H1 (cell line): Measurements from ENCODE around the gene RPS6KA4. TPM values are rescaled to one million over a fixed set of nuclear protein-coding genes. Genes with fewer than 3 reads are reported as not detected.

Experiments
- CTCF ChIA-PET: fragments of 300-600 bp; sonication (Branson Sonifier 250); formaldehyde crosslinking; loops from one replicate; lab custom pipeline; 2021; ENCODE audit not compliant: partially characterized antibody; lab: Charles Lee
- POLR2A ChIA-PET: fragments of 300-600 bp; sonication (Branson Sonifier 250); formaldehyde crosslinking; loops from one replicate; lab custom pipeline; 2021; ENCODE audit warnings: inconsistent platforms; ENCODE audit not compliant: partially characterized antibody; lab: Charles Lee
- DNase-seq, 2 experiments: peaks; one replicate each; pipeline versions ENCODE4 v3.0.0 to v3.0.0-alpha.2; 2010 to 2022; ENCODE audit warnings: low spot score in 2 of 2, low read depth in 1 of 2, mixed read lengths in 1 of 2
- FAIRE-seq: peaks from 2 replicates; lab custom pipeline; 2011; peaks lifted over from hg19 to GRCh38; lab: Jason Lieb, UNC
- H2AFZ ChIP-seq: 2 replicates; pipeline ENCODE4 v1.8.1; 2012; ENCODE audit warnings: low read length, inconsistent platforms
- H2AK5ac ChIP-seq: 2 replicates; pipeline ENCODE4 v1.6.1; 2013; ENCODE audit warnings: low read depth, low read length
- H2BK120ac ChIP-seq: replicated peaks from 2 replicates; pipeline ENCODE3; 2013; ENCODE audit warnings: low read depth, low read length, inconsistent platforms
- H2BK12ac ChIP-seq: 2 replicates; pipeline ENCODE4 v1.6.1; 2013; ENCODE audit warnings: low read depth, low read length
- H2BK15ac ChIP-seq: 2 replicates; pipeline ENCODE4 v1.6.1; 2013; ENCODE audit warnings: low read length
- H2BK20ac ChIP-seq: 2 replicates; pipeline ENCODE4 v1.6.1; 2013; ENCODE audit warnings: low read length
- H2BK5ac ChIP-seq: 2 replicates; pipeline ENCODE4 v1.6.1; 2013; ENCODE audit warnings: low read depth, low read length
- H3K14ac ChIP-seq: 2 replicates; pipeline ENCODE4 v1.6.1; 2013; ENCODE audit warnings: inconsistent platforms; ENCODE audit not compliant: insufficient read length
- H3K18ac ChIP-seq: 2 replicates; pipeline ENCODE4 v1.6.1; 2013; ENCODE audit warnings: low read length; ENCODE audit errors: extremely low read depth
- H3K23ac ChIP-seq: 2 replicates; pipeline ENCODE4 v1.6.1; 2013; ENCODE audit warnings: inconsistent platforms; ENCODE audit not compliant: insufficient read length
- H3K23me2 ChIP-seq: 2 replicates; pipeline ENCODE4 v1.6.1; 2013; ENCODE audit warnings: low read depth, low read length
- H3K27ac ChIP-seq: 2 replicates; pipeline ENCODE4 v1.6.1; 2011; ENCODE audit warnings: low read depth, low read length, inconsistent platforms
- H3K27me3 ChIP-seq, 4 experiments: replicated peaks in 1 of 4; 1 replicate in 1 of 4; 2 replicates in 3 of 4; pipeline versions ENCODE4 v1.6.1 to v1.8.1; 2011 to 2013; ENCODE audit warnings: low read length in 3 of 4, mild to moderate bottlenecking in 3 of 4, inconsistent platforms in 2 of 4, mixed read lengths in 2 of 4, moderate library complexity in 1 of 4; ENCODE audit not compliant: control insufficient read depth in 3 of 4, insufficient read depth in 3 of 4; ENCODE audit errors: extremely low read depth in 1 of 4
- H3K36me3 ChIP-seq, 4 experiments: 2 replicates each; pipeline versions ENCODE4 v1.6.1 to v1.8.1; 2011 to 2013; ENCODE audit warnings: mild to moderate bottlenecking in 4 of 4, low read length in 3 of 4, moderate library complexity in 2 of 4, control low read depth in 1 of 4, inconsistent platforms in 1 of 4; ENCODE audit not compliant: insufficient read depth in 4 of 4, control insufficient read depth in 2 of 4
- H3K4ac ChIP-seq: replicated peaks from 2 replicates; pipeline ENCODE3; 2013; ENCODE audit warnings: low read length, low read depth, mixed read lengths, inconsistent platforms; ENCODE audit not compliant: insufficient read length
- H3K4me1 ChIP-seq, 4 experiments: replicated peaks in 1 of 4; 1 replicate in 1 of 4; 2 replicates in 3 of 4; pipeline versions ENCODE4 v1.6.1 to v1.8.1; 2011 to 2013; ENCODE audit warnings: low read length in 3 of 4, inconsistent platforms in 2 of 4, mixed read lengths in 1 of 4; ENCODE audit not compliant: insufficient read depth in 4 of 4, control insufficient read depth in 3 of 4
- H3K4me2 ChIP-seq, 2 experiments: 2 replicates each; pipeline versions ENCODE4 v1.6.1 to v1.8.1; 2011 to 2013; ENCODE audit warnings: low read depth in 2 of 2, low read length in 2 of 2, control low read depth in 1 of 2, inconsistent platforms in 1 of 2, mild to moderate bottlenecking in 1 of 2; ENCODE audit not compliant: insufficient read depth in 1 of 2
- H3K4me3 ChIP-seq, 4 experiments: fragments of 200-600, 300-600 bp in 1 of 4; sonication (generic), shearing (Covaris generic), sonication (Bioruptor Twin) in 1 of 4; 2 replicates each; pipeline versions ENCODE4 v1.5.1 to v1.8.1; 2011 to 2016; ENCODE audit warnings: low read length in 4 of 4, low read depth in 3 of 4, control low read depth in 2 of 4, inconsistent platforms in 2 of 4, mild to moderate bottlenecking in 2 of 4, mixed read lengths in 1 of 4, moderate library complexity in 1 of 4; ENCODE audit not compliant: insufficient read depth in 2 of 4; ENCODE audit errors: extremely low read depth in 1 of 4
- H3K56ac ChIP-seq: replicated peaks from 2 replicates; pipeline ENCODE3; 2013; ENCODE audit warnings: low read depth, mild to moderate bottlenecking, mixed read lengths, low read length, inconsistent platforms; ENCODE audit not compliant: insufficient read length
- H3K79me1 ChIP-seq: 2 replicates; pipeline ENCODE4 v1.6.1; 2013; ENCODE audit warnings: low read depth, low read length, control low read depth
- H3K79me2 ChIP-seq, 2 experiments: 2 replicates each; pipeline versions ENCODE4 v1.6.1 to v1.8.1; 2012 to 2013; ENCODE audit warnings: low read length in 2 of 2, mild to moderate bottlenecking in 2 of 2, inconsistent platforms in 1 of 2; ENCODE audit not compliant: insufficient read depth in 2 of 2, control insufficient read depth in 1 of 2
- H3K9ac ChIP-seq, 4 experiments: replicated peaks in 1 of 4; 1 replicate in 1 of 4; 2 replicates in 3 of 4; pipeline versions ENCODE4 v1.6.1 to v1.8.1; 2011 to 2013; ENCODE audit warnings: low read depth in 3 of 4, low read length in 3 of 4, control low read depth in 2 of 4, mild to moderate bottlenecking in 2 of 4, moderate library complexity in 2 of 4, inconsistent platforms in 1 of 4; ENCODE audit errors: extremely low read depth in 1 of 4
- H3K9me3 ChIP-seq, 2 experiments: 2 replicates each; pipeline versions ENCODE4 v1.6.1 to v1.8.1; 2012 to 2013; ENCODE audit warnings: mild to moderate bottlenecking in 2 of 2, moderate library complexity in 2 of 2, control low read depth in 1 of 2, inconsistent platforms in 1 of 2, low read depth in 1 of 2, low read length in 1 of 2, mixed read lengths in 1 of 2; ENCODE audit not compliant: insufficient read depth in 2 of 2
- H4K20me1 ChIP-seq, 2 experiments: replicated peaks in 1 of 2; 2 replicates each; pipeline versions ENCODE3 to v1.8.1; 2011 to 2013; ENCODE audit warnings: inconsistent platforms in 2 of 2, low read length in 2 of 2, mild to moderate bottlenecking in 1 of 2; ENCODE audit not compliant: insufficient read depth in 2 of 2, control insufficient read depth in 1 of 2
- H4K5ac ChIP-seq: 2 replicates; pipeline ENCODE4 v1.6.1; 2013; ENCODE audit warnings: low read length, low read depth, mixed read lengths, inconsistent platforms; ENCODE audit not compliant: insufficient read length
- H4K8ac ChIP-seq: 2 replicates; pipeline ENCODE4 v1.8.0; 2013; ENCODE audit warnings: mild to moderate bottlenecking, moderate library complexity, low read length, inconsistent platforms; ENCODE audit not compliant: insufficient read depth; ENCODE audit errors: extremely low read depth
- H4K91ac ChIP-seq: replicated peaks from 2 replicates; pipeline ENCODE3; 2013; ENCODE audit warnings: low read length, mixed read lengths, inconsistent platforms; ENCODE audit not compliant: insufficient read length
- CHD2 ChIP-seq: IDR thresholded peaks from 2 replicates; pipeline ENCODE4 v1.6.1; 2012; ENCODE audit warnings: low read length, improper control_type of control experiment
- EGR1 ChIP-seq: IDR thresholded peaks from 2 replicates; pipeline ENCODE4 v1.6.1; 2011; ENCODE audit warnings: low read depth, low read length, borderline replicate concordance
- KDM4A ChIP-seq: IDR thresholded peaks from one replicate; pipeline ENCODE4 v1.7.1; 2012; ENCODE audit warnings: low read depth, mild to moderate bottlenecking, moderate library complexity, low read length, inconsistent platforms; ENCODE audit not compliant: severe bottlenecking
- NANOG ChIP-seq: IDR thresholded peaks from 2 replicates; pipeline ENCODE4 v1.6.1; 2011; ENCODE audit warnings: low read length, low read depth, mild to moderate bottlenecking, inconsistent platforms; ENCODE audit not compliant: insufficient read depth, poor library complexity, severe bottlenecking
- NRF1 ChIP-seq: IDR thresholded peaks from 2 replicates; pipeline ENCODE4 v1.6.1; 2011; ENCODE audit warnings: mild to moderate bottlenecking, low read depth, low read length, improper control_type of control experiment
- RNF2 ChIP-seq: fragments of 200-900, 300-1000 bp; sonication (generic); IDR thresholded peaks from 2 replicates; pipeline ENCODE4 v1.7.1; 2016; ENCODE audit warnings: borderline replicate concordance, low read depth, mild to moderate bottlenecking, antibody characterized with exemption, low read length; ENCODE audit not compliant: poor library complexity, severe bottlenecking; ENCODE audit errors: missing control alignments
- SUZ12 ChIP-seq: fragments of 200-600 bp; sonication (generic); IDR thresholded peaks from 2 replicates; pipeline ENCODE4 v1.6.1; 2012; ENCODE audit warnings: mild to moderate bottlenecking, inconsistent platforms, low read length, moderate library complexity, mixed read lengths
- WGBS, 2 experiments: shearing (Covaris generic) in 1 of 2; methylation state at CpG; one replicate each; pipeline versions ENCODE4 v1.1.6 to v1.1.7; 2013 to 2015; ENCODE audit warnings: low lambda C conversion rate in 2 of 2, mixed read lengths in 2 of 2, inconsistent platforms in 1 of 2, low coverage in 1 of 2, missing lambda C conversion rate in 1 of 2; ENCODE audit not compliant: insufficient replicate concordance in 2 of 2, insufficient coverage in 1 of 2, insufficient read length in 1 of 2; ENCODE audit errors: extremely low coverage in 1 of 2, missing lambda C conversion rate in 1 of 2; 5-methylcytosine and 5-hydroxymethylcytosine counted together
- polyA plus RNA-seq, 7 experiments: library from polyadenylated mRNA; depleted of rRNA in 3 of 7; stranded (reverse) in 5 of 7; unstranded in 2 of 7; fragments of >200 nt in 5 of 7; fragments of 200-250 nt in 2 of 7; gene quantifications; 1 replicate in 5 of 7; 2 replicates in 1 of 7; 4 replicates in 1 of 7; pipeline versions ENCODE4 v1.2.1 to v1.2.3, GENCODE V29; 2011 to 2013; ENCODE audit warnings: missing spikeins in 2 of 7, mixed read lengths in 2 of 7
- total RNA-seq: library from RNA; stranded (reverse); fragmentation: NEBNext Ultra II Directional; extraction: Animal tissue kit (Norgen Biotek cat#: 25700); gene quantifications from 2 replicates; pipeline ENCODE4 v1.2.1, GENCODE V29; 2021
- TF ChIP-seq, protein P1 (sequence below): IDR thresholded peaks from 2 replicates; pipeline ENCODE4 v1.6.1; 2011; ENCODE audit warnings: low read length, improper control_type of control experiment

The RPS6KA4 gene
- total and polyA plus RNA-seq, 2 of the 8 experiments (the other 6 are each of a cell fraction or from before 2014, with no cell fraction given): 8.2 to 12.6 TPM

DNA sequence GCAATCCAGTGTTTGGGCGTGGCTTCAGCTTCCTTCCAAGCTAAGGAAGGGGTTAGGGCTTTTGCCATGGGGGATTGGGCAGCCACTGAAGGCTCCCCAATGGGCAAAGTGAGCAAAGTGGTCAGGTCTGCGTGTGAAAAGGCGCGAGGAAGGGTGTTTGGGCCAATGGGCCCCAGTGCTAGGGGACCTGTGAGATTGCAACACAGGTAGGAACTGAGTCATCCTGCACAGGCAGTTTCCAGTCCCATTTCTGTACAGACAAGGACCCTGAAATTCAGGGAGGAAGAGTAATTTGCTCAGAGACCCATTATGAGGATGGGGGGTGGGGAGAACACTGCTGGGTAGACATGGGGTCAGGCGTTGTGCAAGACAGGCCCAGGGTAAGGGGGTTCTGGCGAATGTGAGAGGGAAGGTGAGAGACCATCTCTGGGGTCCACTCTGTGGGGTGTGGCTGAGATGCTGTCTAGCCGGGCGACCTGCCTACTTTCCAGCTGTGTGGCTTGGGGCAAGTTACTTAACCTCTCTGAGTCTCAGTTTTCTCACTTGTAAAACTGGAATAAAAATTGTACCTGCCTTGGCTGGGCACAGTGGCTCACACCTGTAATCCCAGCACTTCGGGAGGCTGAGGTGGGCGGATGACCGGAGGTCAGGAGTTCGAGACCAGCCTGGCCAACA is 11.6 kb upstream of the RPS6KA4 start:
- H3K4ac ChIP-seq: no peak overlapping the region
- H2AK5ac ChIP-seq: no peak overlapping the region
- no peak overlapping the region for H3K23ac ChIP-seq
- no peak overlapping the region for H3K14ac ChIP-seq
- no peak overlapping the region for H3K18ac ChIP-seq
- no peaks in the 10 kb centered on the region for H3K79me2 ChIP-seq
- ChIA-PET POLR2A (interaction anchor here (0.7 to 6.1 kb wide), 6 partner anchors 9 to 164 kb away, joined by 3 to 38 read pairs (median 5); partner anchors contain the start of genes PRDX5, RPS6KA4 and TRMT112), CTCF (interaction anchor here (0.6 to 37.6 kb wide), 6 partner anchors 3 to 495 kb away, joined by 3 to 614 read pairs (median 208); partner anchors contain the start of genes CATSPERZ, CCDC88B, ESRRA and PRDX5)
- H4K8ac ChIP-seq: peak overlapping the region; percentile 3; the same call in 1 of the 2 replicates
- no peak overlapping the region for H3K4me2 ChIP-seq
- H2BK12ac ChIP-seq: no peak overlapping the region
- no peak overlapping the region for H2AFZ ChIP-seq
- H3K56ac ChIP-seq: no peak overlapping the region
- no peaks in the 10 kb centered on the region for H3K79me1 ChIP-seq
- H2BK20ac ChIP-seq: no peak overlapping the region
- H3K9me3 ChIP-seq: no peaks in the 10 kb centered on the region
- H3K9ac ChIP-seq: no peak overlapping the region
- no peak overlapping the region for H3K4me3 ChIP-seq
- H3K36me3 ChIP-seq: no peaks in the 10 kb centered on the region
- peak overlapping the region; percentile 88; the same call in 1 of the 2 replicates for H2BK15ac ChIP-seq
- no peak overlapping the region for H4K91ac ChIP-seq
- no peak for FAIRE-seq
- no peak overlapping the region for H2BK5ac ChIP-seq
- H3K23me2 ChIP-seq: peaks cover under 1% of the 10 kb centered on the region; the same call in 1 of the 2 replicates
- DNase-seq: no peak
- no peak overlapping the region for H4K5ac ChIP-seq
- H3K4me1 ChIP-seq: peaks cover 0 to 10% (median 7%) of the 10 kb centered on the region in 4 experiments; a peak in 4 of 7 replicates
- H3K27me3 ChIP-seq: no peaks in the 10 kb centered on the region
- H3K27ac ChIP-seq: no peak overlapping the region
- 80% methylated on average over 12 of the region's 12 CpGs; no CpG with 5 or more reads in 1 of the 2 experiments for WGBS, 2 experiments
- no peak overlapping the region for H2BK120ac ChIP-seq
- H4K20me1 ChIP-seq: peaks cover 0 to 2% of the 10 kb centered on the region in 2 experiments
- TF ChIP-seq KDM4A (no peak), EGR1 (no peak), SUZ12 (no peak), NANOG (no peak), NRF1 (no peak), CHD2 (no peak), RNF2 (no peak)
- TF ChIP-seq, protein P1, sequence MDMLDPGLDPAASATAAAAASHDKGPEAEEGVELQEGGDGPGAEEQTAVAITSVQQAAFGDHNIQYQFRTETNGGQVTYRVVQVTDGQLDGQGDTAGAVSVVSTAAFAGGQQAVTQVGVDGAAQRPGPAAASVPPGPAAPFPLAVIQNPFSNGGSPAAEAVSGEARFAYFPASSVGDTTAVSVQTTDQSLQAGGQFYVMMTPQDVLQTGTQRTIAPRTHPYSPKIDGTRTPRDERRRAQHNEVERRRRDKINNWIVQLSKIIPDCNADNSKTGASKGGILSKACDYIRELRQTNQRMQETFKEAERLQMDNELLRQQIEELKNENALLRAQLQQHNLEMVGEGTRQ: no peak
